B cell (primary cell): ENCODE measurements around the gene NIT2. TPM values are rescaled to one million over a fixed set of nuclear protein-coding genes. Genes with fewer than 3 reads are reported as not detected.

Source experiments
- ATAC-seq: fragments of 200-7000 bp; cut with Tn5 transposase; one replicate; pipeline ENCODE4 v1.10.0; 2021; ENCODE audit warnings: low read depth, mild to moderate bottlenecking, moderate number of reproducible peaks, moderate library complexity
- CTCF ChIA-PET: fragments of 350-600 bp; sonication (Branson Sonifier 250); formaldehyde crosslinking; loops from one replicate; lab custom pipeline; 2021; ENCODE audit warnings: antibody characterized with exemption, inconsistent platforms; lab: Charles Lee
- POLR2A ChIA-PET: fragments of 350-600 bp; sonication (Branson Sonifier 250); formaldehyde crosslinking; loops from one replicate; lab custom pipeline; 2021; ENCODE audit warnings: antibody characterized with exemption; lab: Charles Lee
- DNase-seq: peaks from one replicate; pipeline ENCODE4 v3.0.0; 2013
- H2AFZ ChIP-seq: 2 replicates; pipeline ENCODE4 v1.6.1; 2012; ENCODE audit warnings: mild to moderate bottlenecking, low read depth, low read length; ENCODE audit not compliant: insufficient read depth, poor library complexity, severe bottlenecking
- H3K27ac ChIP-seq, 2 donors: 1 replicate in 1 of 2; 2 replicates in 1 of 2; pipeline ENCODE4 v1.5.1; 2012 to 2013; ENCODE audit warnings: low read length in 2 of 2, mild to moderate bottlenecking in 2 of 2, moderate library complexity in 1 of 2
- H3K27me3 ChIP-seq, 4 experiments: fragments of 200-600 bp in 1 of 4; sonication (generic) in 1 of 4; replicated peaks in 1 of 4; 1 replicate in 2 of 4; 2 replicates in 2 of 4; pipeline versions ENCODE4 v1.6.1 to v1.7.0; 2013 to 2016; ENCODE audit warnings: low read length in 3 of 4, mild to moderate bottlenecking in 2 of 4, mixed read lengths in 1 of 4, moderate library complexity in 1 of 4; ENCODE audit not compliant: insufficient read depth in 4 of 4, control insufficient read depth in 3 of 4; ENCODE audit errors: control extremely low read depth in 1 of 4
- H3K36me3 ChIP-seq, 2 experiments: replicated peaks in 1 of 2; 1 replicate in 1 of 2; 2 replicates in 1 of 2; pipeline versions ENCODE4 v1.6.1 to v1.7.1; 2013; ENCODE audit warnings: low read length in 1 of 2; ENCODE audit not compliant: insufficient read depth in 2 of 2, control insufficient read depth in 1 of 2; ENCODE audit errors: control extremely low read depth in 1 of 2, extremely low read depth in 1 of 2
- H3K4me1 ChIP-seq, 2 donors: fragments of 200-600 bp in 1 of 2; sonication (generic) in 1 of 2; 1 replicate in 1 of 2; 2 replicates in 1 of 2; pipeline versions ENCODE4 v1.5.1 to v1.6.1; 2013 to 2017; ENCODE audit warnings: low read length in 2 of 2; ENCODE audit not compliant: control insufficient read depth in 2 of 2, insufficient read depth in 2 of 2
- H3K4me2 ChIP-seq: replicated peaks from 2 replicates; pipeline ENCODE3; 2012; ENCODE audit warnings: mild to moderate bottlenecking, low read depth, low read length; ENCODE audit not compliant: poor library complexity, severe bottlenecking
- H3K4me3 ChIP-seq, 5 experiments: fragments of 200-600 bp in 1 of 5; sonication (generic) in 1 of 5; 1 replicate in 3 of 5; 2 replicates in 2 of 5; pipeline versions ENCODE4 v1.5.1 to v1.7.0; 2011 to 2016; ENCODE audit warnings: low read length in 4 of 5, mild to moderate bottlenecking in 4 of 5, low read depth in 2 of 5, control low read depth in 1 of 5, moderate library complexity in 1 of 5; ENCODE audit not compliant: insufficient read depth in 1 of 5; ENCODE audit errors: control extremely low read depth in 1 of 5, extremely low read depth in 1 of 5
- H3K79me2 ChIP-seq: fragments of 200-600 bp; sonication (generic); one replicate; pipeline ENCODE4 v1.6.0; 2016; ENCODE audit warnings: low read length; ENCODE audit not compliant: control insufficient read depth, insufficient read depth
- H3K9ac ChIP-seq: fragments of 200-600 bp; sonication (generic); 2 replicates; pipeline ENCODE4 v1.6.1; 2017; ENCODE audit warnings: mild to moderate bottlenecking, low read length, moderate library complexity
- H3K9me3 ChIP-seq, 3 donors: one replicate each; pipeline versions ENCODE4 v1.6.1 to v1.7.1; 2013; ENCODE audit warnings: low read length in 2 of 3; ENCODE audit not compliant: control insufficient read depth in 2 of 3, insufficient read depth in 1 of 3; ENCODE audit errors: control extremely low read depth in 1 of 3
- H4K20me1 ChIP-seq: 2 replicates; pipeline ENCODE4 v1.6.0; 2012; ENCODE audit warnings: mild to moderate bottlenecking, low read length; ENCODE audit not compliant: insufficient read depth, control insufficient read depth, poor library complexity, severe bottlenecking
- H3K27ac Mint-ChIP-seq: one replicate; pipeline ENCODE4 v1.8.0; 2021; ENCODE audit warnings: mixed read lengths
- H3K27me3 Mint-ChIP-seq: one replicate; pipeline ENCODE4 v1.8.0; 2021; ENCODE audit warnings: mixed read lengths
- H3K4me1 Mint-ChIP-seq: one replicate; pipeline ENCODE4 v1.8.0; 2021; ENCODE audit warnings: mixed read lengths
- H3K4me3 Mint-ChIP-seq: one replicate; pipeline ENCODE4 v1.8.0; 2021; ENCODE audit warnings: mixed read lengths
- H3K9me3 Mint-ChIP-seq: one replicate; pipeline ENCODE4 v1.8.0; 2022; ENCODE audit warnings: mixed read lengths; ENCODE audit not compliant: insufficient read depth
- EZH2 ChIP-seq: IDR thresholded peaks from 2 replicates; pipeline ENCODE4 v1.6.1; 2012; ENCODE audit warnings: borderline replicate concordance, low read depth, mild to moderate bottlenecking, moderate library complexity, low read length; ENCODE audit not compliant: insufficient read depth, poor library complexity, severe bottlenecking
- WGBS: methylation state at CpG from one replicate; pipeline ENCODE4 v1.1.5; 2013; ENCODE audit warnings: missing lambda C conversion rate; ENCODE audit not compliant: insufficient coverage; 5-methylcytosine and 5-hydroxymethylcytosine counted together
- intact Hi-C: fragments of 100-400 bp; cut with micrococcal nuclease; formaldehyde crosslinking; loops from one replicate; pipeline ENCODE4 v1.10.0; 2022
- polyA plus RNA-seq: library from polyadenylated mRNA; depleted of rRNA; stranded (reverse); fragments of >200 nt; gene quantifications from 2 replicates; pipeline ENCODE4 v1.2.3, GENCODE V29; 2012
- total RNA-seq, 2 donors: library from RNA; stranded (reverse); fragments of 120-200 nt in 1 of 2; gene quantifications; 1 replicate in 1 of 2; 2 replicates in 1 of 2; pipeline versions ENCODE4 v1.2.3 to v1.2.4, GENCODE V29; 2013 to 2022
- TF ChIP-seq, protein P1 (sequence below): fragments of 200-600 bp; IDR thresholded peaks from one replicate; pipeline ENCODE4 v1.8.0; 2022; ENCODE audit warnings: antibody characterized with exemption, mild to moderate bottlenecking

Gene NIT2
- total and polyA plus RNA-seq, 2 donors (not counting 1 experiment from before 2014, with no cell fraction given), result 32.4 to 36.5 TPM

DNA sequence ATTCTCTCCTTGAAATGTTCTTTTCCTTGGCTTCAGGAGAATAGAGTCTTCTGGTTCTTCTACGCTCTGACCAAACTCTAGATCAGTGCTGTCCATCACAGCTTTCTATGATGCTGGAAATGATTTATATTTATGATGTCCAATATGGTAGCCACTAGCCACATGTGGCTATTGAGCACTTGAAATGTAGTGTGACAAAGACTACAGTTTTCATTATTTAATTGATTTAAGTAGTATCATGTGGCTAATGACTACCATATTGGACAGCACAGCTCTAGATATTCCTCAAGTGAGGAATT is 69.6 kb downstream of the NIT2 start:
- Histone ChIP-seq H3K36me3 (no peaks in the 10 kb centered on the region), H4K20me1 (peaks cover 6% of the 10 kb centered on the region), H2AFZ (no peak overlapping the region), H3K9me3 (peaks cover 0 to 5% (median 0%) of the 10 kb centered on the region in 3 donors), H3K4me3 (no peak overlapping the region), H3K27me3 (no peaks in the 10 kb centered on the region), H3K79me2 (peaks cover 49% of the 10 kb centered on the region), H3K4me1 (peaks cover 17 to 22% of the 10 kb centered on the region in 2 donors), H3K4me2 (no peak overlapping the region), H3K27ac (no peak overlapping the region), H3K9ac (no peak overlapping the region)
- Mint-ChIP-seq H3K4me3 (no peak overlapping the region), H3K9me3 (no peaks in the 10 kb centered on the region), H3K27me3 (no peaks in the 10 kb centered on the region), H3K4me1 (peaks cover 34% of the 10 kb centered on the region), H3K27ac (no peak overlapping the region)
- WGBS, result no CpG with 5 or more reads among the region's 1 CpG
- DNase-seq (no peak), ATAC-seq (no peak)
- intact Hi-C loops, result loop anchor here (5.0 kb wide), 4 partner anchors 88 to 1812 kb away; partner anchors contain the start of genes CPOX and TMEM45A
- ChIA-PET POLR2A (no interaction called here), CTCF (interaction anchor here (0.6 kb wide), 1 partner anchor 87 kb away, joined by 3 read pairs; no protein-coding TSS in a partner anchor)
- TF ChIP-seq, protein P1, sequence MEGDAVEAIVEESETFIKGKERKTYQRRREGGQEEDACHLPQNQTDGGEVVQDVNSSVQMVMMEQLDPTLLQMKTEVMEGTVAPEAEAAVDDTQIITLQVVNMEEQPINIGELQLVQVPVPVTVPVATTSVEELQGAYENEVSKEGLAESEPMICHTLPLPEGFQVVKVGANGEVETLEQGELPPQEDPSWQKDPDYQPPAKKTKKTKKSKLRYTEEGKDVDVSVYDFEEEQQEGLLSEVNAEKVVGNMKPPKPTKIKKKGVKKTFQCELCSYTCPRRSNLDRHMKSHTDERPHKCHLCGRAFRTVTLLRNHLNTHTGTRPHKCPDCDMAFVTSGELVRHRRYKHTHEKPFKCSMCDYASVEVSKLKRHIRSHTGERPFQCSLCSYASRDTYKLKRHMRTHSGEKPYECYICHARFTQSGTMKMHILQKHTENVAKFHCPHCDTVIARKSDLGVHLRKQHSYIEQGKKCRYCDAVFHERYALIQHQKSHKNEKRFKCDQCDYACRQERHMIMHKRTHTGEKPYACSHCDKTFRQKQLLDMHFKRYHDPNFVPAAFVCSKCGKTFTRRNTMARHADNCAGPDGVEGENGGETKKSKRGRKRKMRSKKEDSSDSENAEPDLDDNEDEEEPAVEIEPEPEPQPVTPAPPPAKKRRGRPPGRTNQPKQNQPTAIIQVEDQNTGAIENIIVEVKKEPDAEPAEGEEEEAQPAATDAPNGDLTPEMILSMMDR, result no peak
- TF ChIP-seq EZH2, result no peak

DNA sequence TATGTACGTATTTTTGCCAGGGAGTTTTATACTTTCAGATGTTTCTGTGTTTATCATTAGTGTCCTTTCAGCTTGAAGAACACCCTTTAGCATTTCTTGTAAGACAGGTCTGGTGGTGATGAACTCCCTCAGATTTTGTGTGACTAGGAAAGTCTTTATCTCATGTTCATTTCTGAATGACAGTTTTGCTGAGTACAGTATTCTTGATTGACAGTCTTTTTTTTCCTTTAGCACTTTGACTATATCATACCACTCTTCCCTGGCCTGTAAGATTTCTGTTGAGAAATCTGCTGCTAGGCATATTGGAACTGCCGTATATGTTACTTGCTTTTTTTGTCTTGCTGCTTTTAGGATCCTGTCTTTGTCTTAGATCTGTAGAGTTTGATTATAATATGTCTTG is 72.6 kb downstream of the NIT2 start:
- Histone ChIP-seq H3K4me2 (no peak overlapping the region), H3K27me3 (no peaks in the 10 kb centered on the region), H3K9ac (no peak overlapping the region), H3K4me3 (no peak overlapping the region), H3K4me1 (peaks cover 4 to 7% of the 10 kb centered on the region in 2 donors), H3K9me3 (peaks cover 0 to 5% (median 0%) of the 10 kb centered on the region in 3 donors), H3K79me2 (peaks cover 28% of the 10 kb centered on the region), H3K27ac (no peak overlapping the region), H4K20me1 (no peaks in the 10 kb centered on the region), H2AFZ (no peak overlapping the region), H3K36me3 (no peaks in the 10 kb centered on the region)
- ATAC-seq (no peak), DNase-seq (no peak)
- 100% methylated on average over 1 of the region's 2 CpGs for WGBS
- Mint-ChIP-seq H3K27ac (no peak overlapping the region), H3K27me3 (no peaks in the 10 kb centered on the region), H3K4me1 (peaks cover 13% of the 10 kb centered on the region), H3K4me3 (no peak overlapping the region), H3K9me3 (peaks cover 5% of the 10 kb centered on the region)
- TF ChIP-seq EZH2, result no peak
- TF ChIP-seq, protein P1, result no peak
- ChIA-PET POLR2A (no interaction called here), CTCF (no interaction called here)
- intact Hi-C loops, result no loop called here
